Measurements from ENCODE around the gene GABBR2.

DNA sequence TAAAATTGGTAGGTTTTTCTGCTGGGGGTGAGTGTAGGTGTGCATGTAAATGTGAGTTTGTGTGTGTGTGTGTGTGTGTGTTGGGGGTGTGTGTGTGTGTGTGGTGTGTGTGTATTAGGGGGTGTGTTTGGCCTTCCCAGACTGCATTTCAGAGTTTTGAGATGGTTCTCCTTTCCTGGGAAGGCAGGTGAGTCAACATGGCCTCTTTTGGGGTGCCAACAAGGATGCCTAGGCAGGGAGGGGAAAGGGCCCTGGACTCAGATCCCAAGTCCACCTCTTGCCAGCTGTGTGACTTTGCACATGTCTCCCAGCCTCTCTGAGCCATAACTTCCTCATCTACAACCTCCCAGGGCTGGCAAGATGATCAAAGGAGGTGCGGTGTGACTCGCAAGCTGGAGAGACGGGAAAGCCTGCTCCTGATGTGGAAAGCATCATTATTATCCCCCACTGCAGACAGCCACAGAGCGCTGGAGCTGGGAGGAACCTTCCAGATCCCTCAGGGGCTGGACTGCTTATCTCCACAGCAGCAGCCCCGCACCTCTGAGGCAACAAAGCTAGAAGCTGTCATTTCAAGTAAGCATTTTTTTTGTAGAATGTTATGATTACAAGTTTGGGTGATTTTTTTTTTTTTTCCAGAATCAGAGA is 389.8 kb downstream of the GABBR2 start:
- TF ChIP-seq, protein P1, sequence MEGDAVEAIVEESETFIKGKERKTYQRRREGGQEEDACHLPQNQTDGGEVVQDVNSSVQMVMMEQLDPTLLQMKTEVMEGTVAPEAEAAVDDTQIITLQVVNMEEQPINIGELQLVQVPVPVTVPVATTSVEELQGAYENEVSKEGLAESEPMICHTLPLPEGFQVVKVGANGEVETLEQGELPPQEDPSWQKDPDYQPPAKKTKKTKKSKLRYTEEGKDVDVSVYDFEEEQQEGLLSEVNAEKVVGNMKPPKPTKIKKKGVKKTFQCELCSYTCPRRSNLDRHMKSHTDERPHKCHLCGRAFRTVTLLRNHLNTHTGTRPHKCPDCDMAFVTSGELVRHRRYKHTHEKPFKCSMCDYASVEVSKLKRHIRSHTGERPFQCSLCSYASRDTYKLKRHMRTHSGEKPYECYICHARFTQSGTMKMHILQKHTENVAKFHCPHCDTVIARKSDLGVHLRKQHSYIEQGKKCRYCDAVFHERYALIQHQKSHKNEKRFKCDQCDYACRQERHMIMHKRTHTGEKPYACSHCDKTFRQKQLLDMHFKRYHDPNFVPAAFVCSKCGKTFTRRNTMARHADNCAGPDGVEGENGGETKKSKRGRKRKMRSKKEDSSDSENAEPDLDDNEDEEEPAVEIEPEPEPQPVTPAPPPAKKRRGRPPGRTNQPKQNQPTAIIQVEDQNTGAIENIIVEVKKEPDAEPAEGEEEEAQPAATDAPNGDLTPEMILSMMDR (conservative IDR thresholded peaks at IDR 0.05; ENCODE audit: low read depth in 2 of 2): no peak
- TF ChIP-seq EZH2 (IDR thresholded peaks at IDR 0.05; ENCODE audit: low read depth, unreplicated experiment) (no peak), EZH2phosphoT487 (IDR thresholded peaks at IDR 0.05; ENCODE audit: unreplicated experiment) (no peak), POLR2AphosphoS5 (IDR thresholded peaks at IDR 0.05; ENCODE audit: low read depth) (no peak), CREB1 (CRISPR knock-in tag; IDR thresholded peaks at IDR 0.05; ENCODE audit: low read depth) (no peak), STAT1 (IDR thresholded peaks at IDR 0.05; ENCODE audit: unreplicated experiment) (no peak), NANOG (IDR thresholded peaks at IDR 0.05; ENCODE audit: borderline replicate concordance) (no peak), JUNB (IDR thresholded peaks at IDR 0.05; ENCODE audit: unreplicated experiment) (no peak), ZNF331 (CRISPR knock-in tag; IDR thresholded peaks at IDR 0.05; ENCODE audit: low read depth) (no peak), ZNF114 (CRISPR knock-in tag; IDR thresholded peaks at IDR 0.05) (no peak)
- TF ChIP-seq, protein P2, sequence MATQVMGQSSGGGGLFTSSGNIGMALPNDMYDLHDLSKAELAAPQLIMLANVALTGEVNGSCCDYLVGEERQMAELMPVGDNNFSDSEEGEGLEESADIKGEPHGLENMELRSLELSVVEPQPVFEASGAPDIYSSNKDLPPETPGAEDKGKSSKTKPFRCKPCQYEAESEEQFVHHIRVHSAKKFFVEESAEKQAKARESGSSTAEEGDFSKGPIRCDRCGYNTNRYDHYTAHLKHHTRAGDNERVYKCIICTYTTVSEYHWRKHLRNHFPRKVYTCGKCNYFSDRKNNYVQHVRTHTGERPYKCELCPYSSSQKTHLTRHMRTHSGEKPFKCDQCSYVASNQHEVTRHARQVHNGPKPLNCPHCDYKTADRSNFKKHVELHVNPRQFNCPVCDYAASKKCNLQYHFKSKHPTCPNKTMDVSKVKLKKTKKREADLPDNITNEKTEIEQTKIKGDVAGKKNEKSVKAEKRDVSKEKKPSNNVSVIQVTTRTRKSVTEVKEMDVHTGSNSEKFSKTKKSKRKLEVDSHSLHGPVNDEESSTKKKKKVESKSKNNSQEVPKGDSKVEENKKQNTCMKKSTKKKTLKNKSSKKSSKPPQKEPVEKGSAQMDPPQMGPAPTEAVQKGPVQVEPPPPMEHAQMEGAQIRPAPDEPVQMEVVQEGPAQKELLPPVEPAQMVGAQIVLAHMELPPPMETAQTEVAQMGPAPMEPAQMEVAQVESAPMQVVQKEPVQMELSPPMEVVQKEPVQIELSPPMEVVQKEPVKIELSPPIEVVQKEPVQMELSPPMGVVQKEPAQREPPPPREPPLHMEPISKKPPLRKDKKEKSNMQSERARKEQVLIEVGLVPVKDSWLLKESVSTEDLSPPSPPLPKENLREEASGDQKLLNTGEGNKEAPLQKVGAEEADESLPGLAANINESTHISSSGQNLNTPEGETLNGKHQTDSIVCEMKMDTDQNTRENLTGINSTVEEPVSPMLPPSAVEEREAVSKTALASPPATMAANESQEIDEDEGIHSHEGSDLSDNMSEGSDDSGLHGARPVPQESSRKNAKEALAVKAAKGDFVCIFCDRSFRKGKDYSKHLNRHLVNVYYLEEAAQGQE (IDR thresholded peaks at IDR 0.05; ENCODE audit: unreplicated experiment): no peak
- TF ChIP-seq, protein P3, sequence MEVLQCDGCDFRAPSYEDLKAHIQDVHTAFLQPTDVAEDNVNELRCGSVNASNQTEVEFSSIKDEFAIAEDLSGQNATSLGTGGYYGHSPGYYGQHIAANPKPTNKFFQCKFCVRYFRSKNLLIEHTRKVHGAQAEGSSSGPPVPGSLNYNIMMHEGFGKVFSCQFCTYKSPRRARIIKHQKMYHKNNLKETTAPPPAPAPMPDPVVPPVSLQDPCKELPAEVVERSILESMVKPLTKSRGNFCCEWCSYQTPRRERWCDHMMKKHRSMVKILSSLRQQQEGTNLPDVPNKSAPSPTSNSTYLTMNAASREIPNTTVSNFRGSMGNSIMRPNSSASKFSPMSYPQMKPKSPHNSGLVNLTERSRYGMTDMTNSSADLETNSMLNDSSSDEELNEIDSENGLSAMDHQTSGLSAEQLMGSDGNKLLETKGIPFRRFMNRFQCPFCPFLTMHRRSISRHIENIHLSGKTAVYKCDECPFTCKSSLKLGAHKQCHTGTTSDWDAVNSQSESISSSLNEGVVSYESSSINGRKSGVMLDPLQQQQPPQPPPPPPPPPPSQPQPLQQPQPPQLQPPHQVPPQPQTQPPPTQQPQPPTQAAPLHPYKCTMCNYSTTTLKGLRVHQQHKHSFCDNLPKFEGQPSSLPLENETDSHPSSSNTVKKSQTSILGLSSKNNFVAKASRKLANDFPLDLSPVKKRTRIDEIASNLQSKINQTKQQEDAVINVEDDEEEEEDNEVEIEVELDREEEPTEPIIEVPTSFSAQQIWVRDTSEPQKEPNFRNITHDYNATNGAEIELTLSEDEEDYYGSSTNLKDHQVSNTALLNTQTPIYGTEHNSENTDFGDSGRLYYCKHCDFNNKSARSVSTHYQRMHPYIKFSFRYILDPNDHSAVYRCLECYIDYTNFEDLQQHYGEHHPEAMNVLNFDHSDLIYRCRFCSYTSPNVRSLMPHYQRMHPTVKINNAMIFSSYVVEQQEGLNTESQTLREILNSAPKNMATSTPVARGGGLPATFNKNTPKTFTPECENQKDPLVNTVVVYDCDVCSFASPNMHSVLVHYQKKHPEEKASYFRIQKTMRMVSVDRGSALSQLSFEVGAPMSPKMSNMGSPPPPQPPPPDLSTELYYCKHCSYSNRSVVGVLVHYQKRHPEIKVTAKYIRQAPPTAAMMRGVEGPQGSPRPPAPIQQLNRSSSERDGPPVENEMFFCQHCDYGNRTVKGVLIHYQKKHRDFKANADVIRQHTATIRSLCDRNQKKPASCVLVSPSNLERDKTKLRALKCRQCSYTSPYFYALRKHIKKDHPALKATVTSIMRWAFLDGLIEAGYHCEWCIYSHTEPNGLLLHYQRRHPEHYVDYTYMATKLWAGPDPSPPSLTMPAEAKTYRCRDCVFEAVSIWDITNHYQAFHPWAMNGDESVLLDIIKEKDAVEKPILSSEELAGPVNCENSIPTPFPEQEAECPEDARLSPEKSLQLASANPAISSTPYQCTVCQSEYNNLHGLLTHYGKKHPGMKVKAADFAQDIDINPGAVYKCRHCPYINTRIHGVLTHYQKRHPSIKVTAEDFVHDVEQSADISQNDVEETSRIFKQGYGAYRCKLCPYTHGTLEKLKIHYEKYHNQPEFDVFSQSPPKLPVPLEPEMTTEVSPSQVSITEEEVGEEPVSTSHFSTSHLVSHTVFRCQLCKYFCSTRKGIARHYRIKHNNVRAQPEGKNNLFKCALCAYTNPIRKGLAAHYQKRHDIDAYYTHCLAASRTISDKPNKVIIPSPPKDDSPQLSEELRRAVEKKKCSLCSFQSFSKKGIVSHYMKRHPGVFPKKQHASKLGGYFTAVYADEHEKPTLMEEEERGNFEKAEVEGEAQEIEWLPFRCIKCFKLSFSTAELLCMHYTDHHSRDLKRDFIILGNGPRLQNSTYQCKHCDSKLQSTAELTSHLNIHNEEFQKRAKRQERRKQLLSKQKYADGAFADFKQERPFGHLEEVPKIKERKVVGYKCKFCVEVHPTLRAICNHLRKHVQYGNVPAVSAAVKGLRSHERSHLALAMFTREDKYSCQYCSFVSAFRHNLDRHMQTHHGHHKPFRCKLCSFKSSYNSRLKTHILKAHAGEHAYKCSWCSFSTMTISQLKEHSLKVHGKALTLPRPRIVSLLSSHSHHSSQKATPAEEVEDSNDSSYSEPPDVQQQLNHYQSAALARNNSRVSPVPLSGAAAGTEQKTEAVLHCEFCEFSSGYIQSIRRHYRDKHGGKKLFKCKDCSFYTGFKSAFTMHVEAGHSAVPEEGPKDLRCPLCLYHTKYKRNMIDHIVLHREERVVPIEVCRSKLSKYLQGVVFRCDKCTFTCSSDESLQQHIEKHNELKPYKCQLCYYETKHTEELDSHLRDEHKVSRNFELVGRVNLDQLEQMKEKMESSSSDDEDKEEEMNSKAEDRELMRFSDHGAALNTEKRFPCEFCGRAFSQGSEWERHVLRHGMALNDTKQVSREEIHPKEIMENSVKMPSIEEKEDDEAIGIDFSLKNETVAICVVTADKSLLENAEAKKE (CRISPR knock-in tag; IDR thresholded peaks at IDR 0.05): no peak
- TF ChIP-seq, protein P4, sequence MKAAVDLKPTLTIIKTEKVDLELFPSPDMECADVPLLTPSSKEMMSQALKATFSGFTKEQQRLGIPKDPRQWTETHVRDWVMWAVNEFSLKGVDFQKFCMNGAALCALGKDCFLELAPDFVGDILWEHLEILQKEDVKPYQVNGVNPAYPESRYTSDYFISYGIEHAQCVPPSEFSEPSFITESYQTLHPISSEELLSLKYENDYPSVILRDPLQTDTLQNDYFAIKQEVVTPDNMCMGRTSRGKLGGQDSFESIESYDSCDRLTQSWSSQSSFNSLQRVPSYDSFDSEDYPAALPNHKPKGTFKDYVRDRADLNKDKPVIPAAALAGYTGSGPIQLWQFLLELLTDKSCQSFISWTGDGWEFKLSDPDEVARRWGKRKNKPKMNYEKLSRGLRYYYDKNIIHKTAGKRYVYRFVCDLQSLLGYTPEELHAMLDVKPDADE (IDR thresholded peaks at IDR 0.05): no peak

All from GM23338 (cell line).